HG03139 (cell line): ENCODE measurements around the gene RFX7.
"Not testable (repeated sequence)": the region's sequence is repeated elsewhere in the genome, so short reads cannot be mapped to it uniquely, and the experiment has no call there.

Experiments
- ATAC-seq: cut with Tn5 transposase; IDR thresholded peaks from one replicate; pipeline ENCODE4 v1.9.1; 2021; ENCODE audit not compliant: unreplicated experiment

The RFX7 gene

DNA sequence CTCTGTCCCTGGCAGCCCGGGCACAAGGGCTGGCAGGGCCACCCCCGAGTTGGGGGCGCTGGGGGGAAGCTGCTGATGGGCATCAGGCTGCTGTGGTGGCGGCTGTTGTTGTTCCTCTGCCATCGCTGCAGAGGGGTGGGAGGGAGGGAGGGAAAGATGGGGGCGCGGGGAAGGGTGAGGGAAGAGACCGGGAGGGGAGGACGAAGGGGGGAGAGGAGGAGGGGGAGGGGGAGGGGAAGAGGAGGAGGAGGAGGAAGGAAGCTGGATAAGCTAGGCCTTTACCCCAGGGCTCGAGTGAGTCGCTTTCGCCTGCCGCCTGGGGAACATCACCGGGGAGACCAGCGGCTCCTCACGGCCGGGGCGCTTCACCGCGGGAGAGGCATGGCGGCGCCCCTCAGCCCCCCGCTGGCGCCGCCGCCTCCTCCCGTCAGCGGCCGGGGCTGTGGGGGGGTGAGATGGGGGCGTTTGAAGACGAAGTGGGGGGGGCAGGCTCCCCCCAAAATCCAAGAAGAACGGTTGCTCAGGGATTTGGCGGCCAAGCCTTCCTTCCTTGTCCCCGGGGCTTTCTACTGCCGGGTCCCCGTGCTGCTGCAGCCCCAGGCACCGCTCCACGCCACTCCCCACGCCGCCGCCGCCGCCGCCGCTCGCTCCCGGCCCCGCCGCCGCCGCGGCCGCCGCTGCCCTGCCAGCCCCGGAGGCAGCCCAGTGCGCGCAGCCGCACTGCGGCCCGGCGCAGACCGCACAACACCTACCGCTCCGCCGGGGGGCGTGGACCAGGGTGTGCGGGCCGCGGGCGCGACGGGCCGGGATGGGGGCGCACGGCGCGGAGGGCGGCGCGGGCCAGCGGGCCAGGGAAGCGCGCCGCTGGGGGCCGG lies at the start of gene RFX7:
Gene RFX7 (minus strand): TSS at position 717 of the 875 bp plus-strand sequence. CDS start 594 bp downstream, at position 123.
- peak; percentile 46 for ATAC-seq

DNA sequence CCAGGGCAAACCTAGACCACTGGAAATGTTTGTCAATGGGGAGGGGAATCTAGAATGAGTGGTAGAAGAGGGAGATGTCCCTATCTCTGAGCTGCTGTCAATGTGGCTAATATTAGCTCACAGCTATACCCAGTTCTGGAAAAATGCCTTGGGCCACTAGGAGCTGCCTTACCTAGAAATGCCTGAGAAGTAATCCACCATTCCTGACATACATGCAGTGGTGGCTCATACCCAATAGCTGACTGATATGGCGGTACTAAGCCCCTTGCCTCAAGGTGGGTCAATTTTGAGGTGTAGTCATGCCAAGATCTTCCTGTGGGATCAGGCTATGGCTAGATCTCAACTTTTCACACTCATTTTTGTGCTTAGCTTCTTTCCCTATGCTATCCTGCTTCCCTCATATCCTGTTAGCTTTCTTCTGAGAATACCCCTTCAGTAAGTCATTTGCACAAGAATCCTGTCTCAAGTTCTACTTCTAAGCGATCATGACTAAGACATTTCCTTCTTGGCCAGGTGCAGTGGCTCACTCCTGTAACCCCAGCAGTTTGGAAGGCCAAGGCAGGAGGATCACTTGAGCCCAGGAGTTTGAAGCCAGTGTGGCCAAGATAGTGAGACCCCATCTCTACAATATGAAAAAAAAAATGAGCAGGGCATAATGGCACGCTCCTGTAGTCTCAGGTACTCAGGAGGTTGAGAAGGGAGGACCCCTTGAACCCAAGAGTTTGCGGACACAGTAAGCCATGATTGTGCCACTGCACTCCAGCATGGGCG lies 49.1 kb upstream of the RFX7 start:
- ATAC-seq = no peak

DNA sequence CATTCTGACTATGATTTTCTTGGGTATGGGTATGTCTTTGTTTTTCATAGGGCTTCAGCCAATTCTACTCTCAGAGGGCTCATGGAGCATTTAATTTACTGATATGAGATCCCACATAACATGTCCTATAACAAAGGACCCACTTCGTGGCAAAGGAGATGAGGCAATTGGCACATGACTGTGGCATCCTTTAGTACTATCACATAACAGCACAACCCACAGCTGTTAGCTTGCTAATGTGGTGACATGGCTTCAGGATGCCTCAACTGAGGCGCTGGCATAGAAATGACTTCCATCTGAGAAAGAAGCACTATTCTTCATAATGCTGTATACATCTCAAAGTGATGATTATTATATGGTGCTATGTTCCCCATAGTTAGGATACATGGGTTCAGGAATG lies 48.1 kb upstream of the RFX7 start:
- ATAC-seq = no peak

DNA sequence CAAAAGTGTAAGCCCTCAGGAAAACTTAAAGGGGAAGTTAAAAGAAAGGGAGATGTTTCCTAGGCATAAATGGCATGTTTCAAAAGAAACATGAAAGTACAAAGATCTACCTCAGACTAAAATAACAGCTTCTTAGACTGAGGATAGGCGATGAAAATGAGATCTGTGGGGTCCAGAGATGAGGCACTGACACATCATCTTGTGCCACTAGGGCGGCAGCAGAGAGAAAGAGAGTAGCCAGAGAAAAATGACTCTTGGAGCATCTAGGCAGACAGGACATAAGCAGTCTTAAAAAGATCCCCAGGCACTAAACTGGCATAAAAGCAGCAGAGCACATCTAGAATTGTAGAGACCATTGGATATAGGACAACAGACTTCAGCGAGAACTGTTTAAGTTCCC lies 42.5 kb upstream of the RFX7 start:
- ATAC-seq = no peak

DNA sequence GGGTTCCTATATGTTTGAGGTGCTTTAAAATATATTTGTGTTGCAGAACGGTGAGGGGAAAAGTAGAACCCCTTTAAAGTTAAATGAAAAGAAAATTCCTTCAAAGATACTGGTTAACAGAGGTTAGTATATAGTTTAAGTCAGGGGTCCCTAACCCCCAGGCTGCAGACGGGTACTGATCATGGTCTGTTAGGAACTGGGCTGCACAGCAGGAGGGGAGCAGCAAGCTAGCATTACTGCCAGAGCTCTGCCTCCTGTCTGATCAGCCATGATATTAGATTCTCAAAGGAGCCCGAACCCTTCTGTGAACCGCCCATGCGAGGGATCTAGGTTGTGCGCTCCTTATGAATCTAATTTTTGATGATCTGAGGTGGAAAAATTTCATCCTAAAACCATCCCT lies 37.5 kb upstream of the RFX7 start:
- ATAC-seq = no peak

DNA sequence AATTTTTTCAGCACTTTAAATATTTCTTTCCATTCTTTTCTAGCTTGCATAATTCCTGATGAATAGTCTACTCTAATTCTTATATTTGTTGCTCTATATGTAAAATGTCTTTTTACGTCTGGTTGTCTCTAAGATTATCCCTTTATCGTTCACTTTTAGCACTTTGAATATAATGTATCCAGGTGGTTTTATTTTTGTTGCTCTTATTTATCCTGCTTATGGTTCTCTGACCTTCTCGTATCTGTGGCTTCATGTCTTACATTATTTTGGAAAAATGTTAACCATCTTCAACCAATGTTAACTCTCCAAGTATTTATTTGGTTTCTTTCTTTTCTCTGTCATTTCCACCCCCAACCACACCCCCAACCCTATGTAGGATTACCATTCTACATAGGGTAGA lies 30.0 kb upstream of the RFX7 start:
- no peak for ATAC-seq

DNA sequence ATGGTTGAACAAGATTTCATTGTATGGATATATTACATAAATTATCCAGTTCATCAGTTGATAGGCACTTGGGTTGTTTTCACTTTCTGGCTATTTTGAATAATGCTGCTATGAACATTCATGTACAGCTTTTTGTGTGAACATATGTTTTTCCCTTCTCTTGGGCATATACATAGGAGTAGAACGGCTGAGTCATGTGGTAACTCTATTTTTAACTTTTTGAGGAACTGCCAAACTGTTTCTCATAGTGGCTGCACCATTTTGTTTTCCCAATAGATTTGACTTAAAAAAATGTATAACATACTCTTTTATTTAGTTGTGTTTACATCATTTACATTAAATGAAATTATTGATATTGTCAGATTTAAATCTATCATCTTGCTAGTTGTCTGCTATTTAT lies 28.8 kb upstream of the RFX7 start:
- no peak for ATAC-seq

DNA sequence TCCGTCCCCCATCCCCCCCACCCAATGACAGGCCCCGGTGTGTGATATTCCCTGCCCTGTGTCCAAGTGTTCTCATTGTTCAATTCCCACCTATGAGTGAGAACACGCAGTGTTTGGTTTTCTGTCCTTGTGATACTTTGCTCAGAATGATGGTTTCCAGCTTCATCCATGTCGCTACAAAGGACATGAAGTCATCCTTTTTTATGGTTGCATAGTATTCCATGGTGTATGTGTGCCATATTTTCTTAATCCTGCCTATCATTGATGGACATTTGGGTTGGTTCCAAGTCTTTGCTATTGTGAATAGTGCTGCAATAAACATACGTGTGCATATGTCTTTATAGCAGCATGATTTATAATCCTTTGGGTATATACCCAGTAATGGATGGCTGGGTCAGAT lies 22.8 kb upstream of the RFX7 start:
- not testable (repeated sequence) for ATAC-seq

DNA sequence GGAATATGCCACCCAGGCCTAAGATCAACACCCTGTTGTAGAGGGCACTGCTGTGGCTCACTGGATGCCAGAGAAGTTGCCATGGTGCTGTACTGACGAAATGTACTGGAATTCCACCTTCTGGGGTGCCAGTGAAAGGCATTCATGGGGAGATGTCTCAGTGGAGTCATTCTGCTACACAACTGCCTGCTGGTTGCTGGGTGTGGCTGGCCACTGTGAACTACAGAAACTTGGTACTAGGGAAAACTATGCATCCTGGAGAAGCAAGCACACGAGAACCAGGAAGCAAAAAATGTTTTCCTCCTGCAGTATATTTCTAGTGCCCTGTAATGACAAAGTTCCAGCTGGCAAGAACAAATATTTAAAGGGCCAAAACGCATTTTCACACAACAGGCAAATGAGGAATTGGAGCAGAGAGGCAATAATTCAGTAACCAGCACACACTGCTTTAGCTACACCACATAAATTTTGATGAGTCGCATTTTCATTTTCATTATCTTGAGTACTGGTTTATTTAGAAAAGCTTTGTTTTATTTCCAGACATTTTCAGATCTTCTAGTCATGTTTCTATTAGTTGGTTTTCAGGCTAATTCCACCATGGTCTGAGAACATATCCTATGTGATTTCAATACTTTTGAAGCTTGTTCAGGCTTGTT lies 18.3 kb upstream of the RFX7 start:
- ATAC-seq = no peak

DNA sequence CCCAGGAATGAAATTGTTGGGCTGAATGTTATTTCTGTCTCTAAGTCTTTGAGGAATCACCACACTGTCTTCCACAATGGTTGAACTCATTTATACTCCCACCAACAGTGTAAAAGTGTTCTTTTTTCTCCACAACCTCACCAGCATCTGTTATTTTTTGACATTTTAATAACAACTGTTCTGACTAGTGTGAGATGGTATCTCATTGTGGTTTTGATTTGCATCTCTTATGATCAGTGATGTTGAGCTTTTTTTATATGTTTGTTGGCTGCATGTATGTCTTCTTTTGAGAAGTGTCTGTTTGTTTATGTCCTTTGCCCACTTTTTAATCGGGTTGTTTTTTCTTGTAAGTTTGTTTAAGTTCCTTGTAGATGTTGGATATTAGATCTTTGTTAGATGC lies 13.6 kb upstream of the RFX7 start:
- ATAC-seq = not testable (repeated sequence)

DNA sequence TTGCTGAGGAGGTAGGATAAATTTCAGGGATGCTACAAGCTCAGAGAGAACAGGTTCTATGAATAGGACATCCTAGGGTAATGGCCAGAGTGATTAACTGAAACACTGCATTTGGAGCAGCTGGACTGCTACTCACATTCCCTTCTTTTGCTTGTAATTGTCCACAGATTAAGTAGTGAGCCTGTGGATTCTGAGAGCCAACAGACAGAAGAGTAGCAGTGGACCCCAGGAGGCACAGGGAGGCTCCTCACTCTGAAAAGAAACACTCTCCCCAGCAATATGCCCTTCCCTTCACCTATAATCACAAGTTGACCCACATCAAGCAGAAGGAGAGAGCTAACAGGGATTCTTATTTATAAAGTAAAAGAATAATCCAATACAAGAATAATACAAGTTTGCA lies 10.6 kb upstream of the RFX7 start:
- no peak for ATAC-seq

DNA sequence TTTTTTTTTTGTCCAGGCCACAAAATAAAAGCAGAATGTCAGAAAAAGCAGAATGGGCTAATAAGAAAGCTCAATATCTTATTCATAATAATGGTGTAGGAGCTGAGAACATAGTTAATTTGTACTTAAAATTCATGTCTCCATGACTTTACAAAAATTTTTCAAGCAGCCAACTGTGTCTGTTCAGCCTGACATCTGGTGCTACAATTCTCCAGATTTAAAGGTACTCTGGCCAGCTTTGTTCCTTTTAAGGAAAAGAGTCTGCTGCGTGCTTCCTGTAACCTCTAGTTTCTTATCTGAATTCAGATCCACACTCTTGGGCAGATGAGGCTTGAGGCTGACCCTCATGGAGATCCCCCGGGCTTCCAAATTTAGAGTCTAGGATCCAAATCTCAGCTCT lies 8.7 kb upstream of the RFX7 start:
- ATAC-seq = no peak

DNA sequence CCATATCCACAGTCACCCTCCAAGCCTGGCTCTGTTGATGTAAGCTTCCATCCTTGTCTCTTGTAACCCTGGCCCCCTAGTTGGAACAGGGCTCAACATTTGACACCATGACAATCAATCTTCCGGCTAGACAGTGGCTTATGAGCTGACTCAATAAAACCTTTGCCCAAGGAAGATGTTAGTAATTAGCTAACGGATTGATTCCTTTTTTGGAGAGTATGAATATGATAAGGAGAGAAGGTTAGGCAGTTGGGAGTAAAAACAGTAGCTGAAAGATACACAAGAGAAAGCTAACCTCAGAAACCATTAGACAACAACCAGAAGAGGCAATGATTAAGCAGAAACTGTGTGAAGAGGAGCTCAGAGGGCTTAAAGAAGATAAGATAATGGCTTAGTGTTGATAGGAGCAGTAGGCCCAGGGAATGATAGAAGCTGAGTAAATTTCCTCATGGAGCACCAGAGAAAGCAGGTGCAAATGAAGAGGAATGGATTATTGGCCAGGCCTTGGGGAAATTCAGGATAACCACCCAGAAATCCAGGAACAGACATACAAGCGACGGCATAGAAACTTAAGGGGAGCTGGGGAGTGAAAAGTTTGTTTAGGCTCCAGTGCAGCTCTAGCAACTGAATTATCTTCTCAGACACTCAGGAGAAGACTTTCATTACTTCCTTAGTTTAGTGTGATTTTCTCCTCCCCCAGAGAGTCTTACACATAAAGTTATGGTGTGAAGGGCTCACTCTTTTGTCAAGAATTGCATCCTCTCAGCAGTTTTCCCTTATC lies 7.8 kb upstream of the RFX7 start:
- ATAC-seq = no peak

DNA sequence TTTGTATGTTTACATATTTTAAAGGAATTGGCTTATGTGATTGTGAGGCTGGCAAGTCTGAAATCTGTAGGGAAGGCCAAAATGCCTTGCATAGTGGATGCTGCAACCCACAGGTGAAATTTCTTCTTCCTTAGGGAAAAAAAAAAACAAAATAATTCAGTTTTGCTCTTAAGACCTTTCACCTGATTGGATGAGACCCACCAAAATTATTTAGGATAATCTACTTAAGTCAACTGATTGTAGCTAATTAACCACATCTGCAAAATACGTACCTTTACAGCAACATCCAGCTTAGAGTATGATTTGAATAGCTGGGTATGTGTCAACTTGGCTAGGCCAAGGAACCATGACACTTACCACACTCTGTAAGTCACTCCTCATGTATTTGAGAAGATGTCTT lies 6.9 kb upstream of the RFX7 start:
- ATAC-seq = no peak

DNA sequence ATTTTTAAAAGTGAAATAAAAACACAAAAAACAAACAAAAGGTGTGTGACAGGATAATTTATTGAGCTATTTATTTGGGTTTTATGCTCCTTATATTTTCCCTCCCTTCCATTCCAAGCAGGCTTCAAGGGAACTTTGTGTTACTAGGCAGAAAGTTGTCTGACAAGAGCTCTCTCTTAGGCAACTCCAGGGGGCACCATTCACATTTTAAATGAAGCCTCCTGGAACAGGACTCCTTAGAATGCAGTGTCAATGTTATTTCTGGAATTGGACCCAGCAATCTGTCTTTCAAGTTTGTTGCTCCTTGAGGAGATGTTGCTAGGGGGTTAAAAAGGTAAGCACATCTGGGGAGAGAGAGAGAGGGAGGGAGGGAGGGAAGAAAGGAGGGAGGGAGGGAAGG lies 5.4 kb upstream of the RFX7 start:
- ATAC-seq = no peak

DNA sequence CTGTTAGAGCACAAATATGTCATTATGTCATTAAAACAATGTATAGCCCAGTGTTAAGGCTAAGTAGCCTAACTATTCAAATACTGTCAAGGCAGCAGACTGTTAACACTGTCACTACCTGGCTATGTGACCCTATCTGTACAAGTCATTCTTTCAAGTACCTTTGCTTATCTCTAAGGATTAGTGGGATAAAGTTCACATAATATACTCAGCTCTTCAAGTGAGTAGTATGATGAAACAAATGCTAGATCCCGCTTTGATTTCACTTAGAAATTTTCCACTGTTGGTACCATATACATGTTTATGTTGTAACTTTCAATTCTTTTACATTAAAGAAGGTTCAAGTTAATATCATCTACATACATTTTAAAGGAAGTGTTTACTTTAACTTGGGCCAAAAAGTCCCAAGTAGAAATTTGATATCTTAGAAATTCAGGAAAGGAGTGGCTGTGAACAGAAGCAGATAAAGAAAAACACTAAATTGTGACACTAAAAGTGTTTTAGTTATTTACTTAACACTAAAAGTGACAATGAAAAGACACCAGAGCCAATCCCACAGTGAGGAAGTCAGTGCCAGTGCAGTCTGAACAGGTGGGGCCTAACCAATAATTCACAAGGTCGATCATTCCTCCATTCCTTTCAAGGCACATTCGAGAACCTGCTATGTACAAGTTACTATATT lies 4.8 kb upstream of the RFX7 start:
- no peak for ATAC-seq

DNA sequence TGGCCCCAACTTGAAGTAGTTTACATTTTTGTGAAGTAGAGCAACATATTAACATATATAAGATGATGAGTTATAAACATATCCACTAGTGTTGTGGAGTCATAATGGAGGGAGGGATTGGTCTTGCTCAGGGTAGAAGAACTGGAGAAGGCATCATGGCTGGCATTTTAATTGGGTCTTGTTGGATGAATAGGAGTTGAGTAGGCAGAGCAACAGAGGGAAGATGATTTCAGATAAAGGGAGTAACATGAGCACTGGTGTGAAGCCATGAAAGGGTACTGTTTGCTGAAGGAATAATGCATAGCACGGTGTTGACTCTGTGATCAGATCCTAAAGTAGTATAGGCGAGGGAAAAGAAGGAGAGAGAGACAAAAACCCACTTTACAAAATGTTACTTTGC lies 3.6 kb upstream of the RFX7 start:
- no peak for ATAC-seq

DNA sequence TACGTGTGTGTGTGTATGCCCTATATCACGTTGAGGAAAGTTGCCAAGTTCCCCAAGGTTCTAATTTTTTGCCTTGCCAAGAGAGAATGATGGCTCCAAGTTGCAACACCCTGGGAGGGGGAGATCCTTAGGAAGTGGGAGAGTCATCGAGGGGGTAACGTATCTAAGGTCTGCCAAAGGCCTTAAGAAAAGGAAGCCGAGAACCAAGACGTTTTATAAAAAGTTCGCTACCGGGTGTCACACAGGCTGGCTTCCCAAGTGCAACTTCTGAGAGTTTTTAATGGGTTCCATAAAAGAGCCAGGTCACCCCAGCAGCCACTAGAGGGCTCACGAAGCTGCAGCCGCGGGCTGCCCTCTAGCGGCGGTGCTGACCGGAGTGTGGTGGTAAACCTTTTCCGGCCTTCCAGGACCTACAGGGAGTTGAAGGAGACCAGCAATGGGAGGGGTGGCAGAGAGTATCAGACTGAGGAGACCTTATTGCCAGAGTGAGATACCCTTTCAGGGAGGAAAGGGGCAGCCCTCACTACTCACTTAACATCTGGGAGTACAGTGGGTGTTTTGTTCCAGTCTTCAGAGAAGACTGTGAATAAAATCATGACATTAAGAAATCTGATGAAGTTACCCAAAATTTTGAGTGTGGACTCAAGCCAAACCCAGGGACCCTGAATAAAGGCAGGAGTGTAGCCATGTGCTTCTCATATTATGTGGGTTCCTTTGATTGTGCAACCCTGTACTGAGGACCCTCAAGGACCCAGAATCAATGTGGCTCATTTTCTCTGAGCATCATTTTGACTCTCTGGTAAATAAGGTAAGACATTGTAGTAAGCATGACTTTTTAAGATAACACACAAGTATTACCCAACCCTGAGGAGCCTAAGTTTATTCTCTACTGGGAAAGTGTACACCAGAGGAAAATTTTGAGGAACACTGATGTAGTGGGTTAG lies 2.5 kb upstream of the RFX7 start:
- peak; percentile 48 for ATAC-seq

DNA sequence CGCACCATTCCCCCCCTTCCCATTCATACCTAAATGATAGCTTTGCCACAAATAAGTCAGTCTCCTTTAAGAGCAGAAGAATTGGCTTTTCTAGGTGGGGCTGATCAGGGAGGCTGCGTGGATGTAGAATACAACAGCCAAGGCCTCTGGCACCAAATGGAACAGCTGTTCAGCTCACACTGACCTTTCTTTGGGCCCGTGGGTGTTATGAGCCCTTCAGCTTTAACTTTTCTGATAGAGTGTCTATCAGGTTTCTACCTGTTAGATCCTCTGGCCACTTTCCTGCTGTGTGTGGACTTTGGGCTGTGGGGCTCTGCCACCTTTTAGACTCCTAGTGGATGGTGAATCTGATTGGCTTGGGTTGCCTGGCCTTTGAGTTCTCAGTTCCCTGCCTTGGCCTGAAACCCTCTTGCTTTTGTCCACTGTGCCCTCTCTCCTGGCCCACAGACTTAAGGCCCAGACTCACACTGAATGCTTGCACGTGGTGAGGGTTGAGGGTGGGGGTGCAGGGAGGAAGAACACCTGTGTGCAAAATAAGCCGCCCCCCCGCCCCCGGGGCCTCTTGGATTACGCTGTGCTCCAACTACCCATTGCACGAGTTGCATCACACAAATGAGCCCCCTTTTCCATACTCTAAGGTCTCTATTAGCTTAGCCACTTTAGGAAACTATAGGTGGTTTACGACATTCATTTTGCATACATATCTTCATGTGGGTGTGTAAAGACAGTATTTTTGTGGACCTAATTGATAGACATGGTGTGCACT lies 1.3 kb upstream of the RFX7 start:
- no peak for ATAC-seq
